Measurements from ENCODE around the gene AJM1.
"Not testable (repeated sequence)": the region's sequence is repeated elsewhere in the genome, so short reads cannot be mapped to it uniquely, and the experiment has no call there.

Gene AJM1

DNA sequence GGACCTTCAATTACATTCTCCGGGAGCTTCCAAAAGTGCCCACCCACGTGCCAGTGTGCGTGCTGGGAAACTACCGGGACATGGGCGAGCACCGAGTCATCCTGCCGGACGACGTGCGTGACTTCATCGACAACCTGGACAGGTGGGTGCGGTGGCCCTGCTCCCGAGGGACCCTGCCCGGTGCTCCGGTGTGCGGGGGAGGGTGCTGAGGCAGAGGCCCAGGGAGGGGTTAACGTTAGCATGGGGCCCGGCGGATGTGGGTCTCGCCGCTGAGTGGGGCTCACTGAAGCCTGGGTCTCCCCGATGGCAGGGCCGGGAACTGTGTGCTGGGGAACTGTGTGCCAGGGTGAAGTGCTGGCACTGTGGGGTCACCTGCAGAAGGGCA is 10.6 kb upstream of the AJM1 start:
- no peak for DNase-seq

- DNase-seq = no peak
Measured at GRCh38 chr9:136832581-136832980, 9.7 kb upstream of the AJM1 start.

- DNase-seq = not testable (repeated sequence)
Measured at GRCh38 chr9:136833381-136834048, 8.8 kb upstream of the AJM1 start.

GRCh38 chr9:136835162-136835931 is 6.9 kb upstream of the AJM1 start:
- DNase-seq = no peak

DNA sequence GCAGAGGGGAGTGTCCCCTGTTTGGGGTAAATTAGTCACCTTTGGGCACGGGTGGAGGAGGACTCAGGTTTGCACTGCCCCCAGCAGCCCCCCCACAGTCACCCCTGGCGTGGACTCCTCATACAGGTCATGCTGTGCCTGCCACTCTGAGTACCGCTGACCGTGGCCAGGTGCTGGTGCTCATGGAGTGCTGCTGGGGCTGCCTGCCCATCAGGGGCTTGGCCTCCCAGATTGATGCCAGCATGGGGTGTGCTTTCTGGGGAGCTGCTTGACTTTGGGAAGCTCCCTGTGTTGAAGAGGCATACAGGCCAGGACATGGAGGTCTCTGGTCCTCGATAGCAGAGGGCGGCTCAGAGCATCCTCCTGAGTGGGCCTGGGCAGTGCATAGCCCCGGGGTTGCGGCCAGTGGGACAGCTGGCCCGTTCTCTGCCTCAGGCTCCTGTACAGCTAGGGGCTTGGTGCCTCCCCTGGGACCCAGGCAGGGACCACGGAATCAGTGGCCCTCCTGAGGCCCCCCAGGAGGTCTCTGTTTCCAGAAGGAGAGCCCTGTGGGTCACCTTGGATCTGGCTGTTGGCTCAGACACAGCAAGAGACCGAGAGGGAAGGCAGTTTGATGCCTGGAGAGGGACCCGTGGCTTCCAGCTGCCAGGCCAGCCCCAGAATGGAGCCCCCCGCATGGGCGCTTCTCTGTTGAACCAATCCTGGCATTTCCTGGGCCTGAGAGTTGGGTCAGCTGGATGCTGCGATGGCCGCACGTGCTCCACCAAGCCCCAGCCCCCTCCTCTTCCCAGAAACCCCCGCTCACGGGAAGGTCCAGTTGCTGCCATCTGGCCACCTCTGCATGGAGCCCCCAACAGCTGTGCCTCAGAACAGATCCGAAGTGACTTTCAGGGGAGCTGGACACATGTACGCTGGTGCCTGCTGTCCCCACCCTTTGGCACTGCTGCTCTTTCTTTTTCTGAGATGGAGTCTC is 6.1 kb upstream of the AJM1 start:
- DNase-seq = no peak

DNA sequence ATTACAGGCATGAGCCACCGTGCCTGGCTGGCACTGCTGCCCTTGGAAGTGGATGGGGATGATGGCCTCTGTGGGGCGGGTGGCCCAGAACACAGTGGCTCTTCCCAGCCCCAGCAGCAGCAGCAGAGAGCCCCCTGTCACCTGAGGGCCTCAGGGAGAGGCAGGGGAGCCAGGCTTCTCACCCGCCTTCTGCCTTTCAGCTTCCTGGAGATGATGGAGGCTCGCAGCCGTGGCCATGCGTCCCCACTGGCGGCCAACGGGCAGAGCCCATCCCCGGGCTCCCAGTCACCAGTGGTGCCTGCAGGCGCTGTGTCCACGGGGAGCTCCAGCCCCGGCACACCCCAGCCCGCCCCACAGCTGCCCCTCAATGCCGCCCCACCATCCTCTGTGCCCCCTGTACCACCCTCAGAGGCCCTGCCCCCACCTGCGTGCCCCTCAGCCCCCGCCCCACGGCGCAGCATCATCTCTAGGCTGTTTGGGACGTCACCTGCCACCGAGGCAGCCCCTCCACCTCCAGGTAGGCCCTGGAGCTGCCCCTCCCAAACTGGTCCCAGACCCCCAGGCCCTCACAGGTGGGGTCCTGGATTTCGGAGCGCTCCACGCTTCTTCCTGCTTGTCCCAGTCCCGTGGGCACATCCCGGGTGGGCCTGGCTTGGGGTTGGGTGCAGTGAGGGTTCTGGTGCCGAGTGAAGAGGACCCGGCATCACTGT is 5.0 kb upstream of the AJM1 start:
- no peak for DNase-seq

- not testable (repeated sequence) for DNase-seq
Measured at GRCh38 chr9:136837856-136838277, 4.4 kb upstream of the AJM1 start.

DNA sequence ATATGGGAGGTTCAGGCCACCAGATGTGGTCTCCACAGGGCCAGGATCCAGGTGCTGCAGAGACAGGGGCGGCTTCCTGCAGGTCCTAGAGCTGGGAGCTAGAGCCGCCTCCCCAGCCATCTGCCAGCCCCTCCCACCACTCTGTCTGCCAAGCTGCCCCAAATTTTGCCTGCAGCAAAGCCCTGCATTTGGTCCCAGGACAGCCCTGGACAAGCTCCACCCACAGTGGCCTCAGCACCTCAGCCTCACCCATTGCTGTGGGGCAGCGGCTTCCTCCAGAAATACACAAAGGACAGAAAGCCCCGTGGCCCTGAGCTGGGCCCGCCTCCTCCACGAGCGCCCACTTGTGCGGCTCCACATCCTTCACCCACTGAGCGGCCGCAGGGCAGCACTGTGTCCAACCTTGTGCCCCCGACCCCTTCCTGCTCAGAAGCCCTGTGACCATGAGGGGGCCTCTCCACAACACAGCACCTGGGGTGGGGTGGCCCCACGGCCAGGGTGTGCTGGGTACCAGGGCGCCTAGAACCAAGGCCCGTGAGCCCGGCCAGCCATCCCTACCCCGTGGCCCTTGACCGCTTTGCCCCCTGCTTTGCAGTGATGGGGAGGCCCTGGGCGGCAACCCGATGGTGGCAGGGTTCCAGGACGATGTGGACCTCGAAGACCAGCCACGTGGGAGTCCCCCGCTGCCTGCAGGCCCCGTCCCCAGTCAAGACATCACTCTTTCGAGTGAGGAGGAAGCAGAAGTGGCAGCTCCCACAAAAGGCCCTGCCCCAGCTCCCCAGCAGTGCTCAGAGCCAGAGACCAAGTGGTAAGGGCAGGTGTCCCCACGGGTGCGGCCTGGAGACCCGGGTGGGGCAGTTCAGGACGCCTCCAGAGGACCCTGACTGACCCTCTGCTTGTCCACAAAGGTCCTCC is 3.7 kb upstream of the AJM1 start:
- DNase-seq = no peak

DNA sequence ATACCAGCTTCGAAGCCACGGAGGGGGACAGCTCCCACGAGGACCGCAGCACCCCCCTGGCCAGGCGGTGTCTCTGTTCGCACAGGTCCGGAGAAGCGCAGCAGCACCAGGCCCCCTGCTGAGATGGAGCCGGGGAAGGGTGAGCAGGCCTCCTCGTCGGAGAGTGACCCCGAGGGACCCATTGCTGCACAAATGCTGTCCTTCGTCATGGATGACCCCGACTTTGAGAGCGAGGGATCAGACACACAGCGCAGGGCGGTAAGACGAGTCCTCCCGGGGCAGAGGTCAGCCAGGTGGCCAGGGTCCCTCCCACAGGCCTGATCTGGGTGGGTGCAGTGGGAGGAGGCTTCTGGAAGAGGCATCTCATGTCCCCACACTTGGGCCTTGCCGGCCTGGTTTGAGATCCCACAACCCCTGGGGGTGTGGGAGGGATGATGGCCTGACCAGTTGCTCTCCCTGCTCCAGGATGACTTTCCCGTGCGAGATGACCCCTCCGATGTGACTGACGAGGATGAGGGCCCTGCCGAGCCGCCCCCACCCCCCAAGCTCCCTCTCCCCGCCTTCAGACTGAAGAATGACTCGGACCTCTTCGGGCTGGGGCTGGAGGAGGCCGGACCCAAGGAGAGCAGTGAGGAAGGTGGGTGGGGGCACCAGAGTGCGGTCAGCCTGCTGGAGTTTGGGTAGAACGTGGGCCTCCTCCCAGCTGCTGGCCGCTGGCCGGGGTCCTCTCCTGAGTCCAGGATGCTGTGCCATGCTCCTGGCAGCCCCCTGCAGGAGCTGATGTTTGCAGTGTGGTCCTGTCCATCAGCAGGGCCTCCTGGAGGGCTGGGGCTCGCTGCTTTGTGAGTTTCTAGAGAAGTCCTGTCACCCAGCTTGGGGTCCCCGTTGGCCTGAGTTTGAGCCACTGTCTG is 2.8 kb upstream of the AJM1 start:
- no peak for DNase-seq

- no peak for DNase-seq
Measured at GRCh38 chr9:136840140-136840876, 2.0 kb upstream of the AJM1 start.

GRCh38 chr9:136840877-136841645 is 1.2 kb upstream of the AJM1 start:
- no peak for DNase-seq

GRCh38 chr9:136841646-136842379 is 465 bp upstream of the AJM1 start:
- DNase-seq = not testable (repeated sequence)

GRCh38 chr9:136843159-136843800 is 1.0 kb downstream of the AJM1 start:
- DNase-seq = not testable (repeated sequence)

DNA sequence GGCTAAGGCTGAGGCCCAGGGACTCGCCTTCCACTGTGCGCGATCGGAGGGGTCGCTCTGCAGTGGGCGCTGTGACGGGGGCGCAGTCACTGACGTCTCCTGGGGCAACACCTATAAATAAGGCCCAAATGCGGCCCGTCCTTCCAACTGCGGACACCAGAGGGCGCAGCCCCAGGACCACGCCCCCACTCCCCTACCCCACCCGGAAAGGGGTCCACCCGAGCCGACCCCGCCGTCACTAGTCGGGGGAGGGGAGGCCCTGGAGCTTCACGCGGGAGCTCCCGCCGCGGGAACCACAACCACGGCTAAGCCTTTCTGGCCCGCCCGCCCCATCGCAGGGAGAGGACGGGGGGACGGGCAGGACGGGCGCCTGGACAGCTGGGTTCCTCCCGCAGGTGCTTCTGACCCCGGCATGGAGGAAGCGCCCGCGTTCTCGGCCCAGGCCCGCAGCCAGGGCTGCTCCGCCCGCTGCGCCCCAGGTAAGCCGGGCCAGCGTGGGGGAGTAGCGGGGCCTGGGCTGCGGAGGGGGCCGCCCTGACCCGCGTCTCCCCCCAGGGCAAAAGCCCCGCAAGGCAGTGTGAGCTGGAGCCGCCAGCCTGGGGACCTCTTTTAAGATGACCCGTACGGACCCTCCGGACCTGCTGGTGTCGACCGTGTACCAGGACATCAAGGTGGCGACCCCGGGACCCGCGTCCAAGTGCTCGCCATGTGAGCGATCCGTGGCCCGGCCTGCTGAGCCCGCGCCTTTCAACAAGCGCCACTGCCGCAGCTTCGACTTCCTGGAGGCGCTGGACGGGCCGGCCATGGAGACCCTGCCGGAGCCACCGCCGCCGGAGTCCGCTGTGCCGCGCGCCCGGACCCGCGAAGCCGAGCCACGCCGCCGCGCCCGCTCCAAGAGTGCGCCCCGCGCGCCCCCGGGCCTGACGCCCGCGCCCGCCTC is 1.8 kb downstream of the AJM1 start:
- not testable (repeated sequence) for DNase-seq

DNA sequence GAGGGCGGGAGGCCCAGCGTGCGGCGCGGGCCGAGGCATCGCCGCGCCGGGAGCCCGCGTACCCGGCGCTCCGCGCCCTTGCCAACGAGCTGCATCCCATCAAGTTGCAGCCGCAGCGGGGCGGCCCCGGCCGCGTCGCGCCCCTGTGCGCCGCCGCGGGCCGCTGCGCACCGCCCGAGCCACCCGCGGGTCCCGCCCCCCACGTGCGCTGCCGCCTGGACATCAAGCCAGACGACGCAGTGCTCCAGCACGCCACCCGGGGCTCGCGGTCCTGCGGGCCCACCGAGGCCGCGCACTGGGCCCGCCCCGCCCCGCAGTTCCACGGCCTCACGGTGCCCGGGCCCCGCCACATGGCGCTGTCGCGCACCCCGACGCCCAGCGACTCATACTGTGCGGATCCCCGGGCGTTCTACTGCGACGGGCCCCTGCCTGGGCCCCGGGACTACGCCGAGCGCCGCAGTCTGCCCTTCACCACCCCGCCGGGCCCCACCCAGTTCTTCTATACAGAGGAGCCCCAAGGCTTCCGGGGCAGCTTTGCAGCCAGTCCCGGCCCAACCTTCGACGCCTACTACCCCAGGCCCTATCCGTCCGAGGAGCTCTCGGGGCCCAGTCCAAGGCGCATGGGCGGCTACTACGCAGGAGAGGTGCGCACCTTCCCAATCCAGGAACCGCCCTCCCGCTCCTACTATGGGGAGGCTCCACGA is 2.6 kb downstream of the AJM1 start:
- DNase-seq = no peak
